ENCODE results near the gene BEAN1. TPM values are rescaled to one million over a fixed set of nuclear protein-coding genes. Genes with fewer than 3 reads are reported as not detected.

BEAN1 gene
- total RNA-seq, 1 donor, result not detected

DNA sequence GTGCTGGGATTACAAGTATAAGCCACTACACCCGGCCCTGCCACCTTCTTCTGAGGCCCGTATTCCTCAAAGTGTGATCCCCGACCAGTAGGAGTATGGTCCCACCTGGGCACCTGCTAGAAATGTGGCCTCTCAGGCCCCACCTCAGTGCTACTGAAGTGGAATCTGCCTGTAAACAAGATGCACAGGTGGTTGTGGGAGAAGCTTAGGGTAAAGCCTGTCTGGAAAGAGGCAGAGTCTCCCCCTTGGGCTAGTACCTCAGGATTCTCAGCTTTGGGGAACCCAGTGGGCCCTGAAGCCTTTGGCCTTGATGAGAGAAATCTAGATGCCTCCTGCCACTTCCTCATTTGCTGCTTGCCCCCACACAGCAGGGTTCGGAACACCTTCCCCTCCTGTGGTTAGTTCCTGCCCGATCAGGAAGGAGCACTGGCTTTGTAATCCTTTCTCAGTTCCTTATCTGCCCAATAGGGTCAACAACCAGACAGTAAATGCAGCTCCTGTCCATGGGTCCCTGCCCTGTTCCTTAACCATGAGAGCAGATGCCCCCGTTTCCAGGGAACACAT, 97.6 kb downstream of the BEAN1 start:
- Histone ChIP-seq H3K9me3 (ENCODE audit: low read depth, low read length) (no peaks in the 10 kb centered on the region), H3K4me3 (ENCODE audit: low read length) (no peak overlapping the region), H3K27me3 (ENCODE audit: insufficient read depth, low read length) (no peaks in the 10 kb centered on the region), H3K4me1 (ENCODE audit: insufficient read depth, low read length) (peaks cover 76% of the 10 kb centered on the region)

GRCh38 chr16:66525396-66526180, 98.5 kb downstream of the BEAN1 start:
- no peaks in the 10 kb centered on the region for H3K27me3 ChIP-seq (ENCODE audit: insufficient read depth, low read length)
- no peaks in the 10 kb centered on the region for H3K9me3 ChIP-seq (ENCODE audit: low read depth, low read length)
- H3K4me3 ChIP-seq (ENCODE audit: low read length), result no peak overlapping the region
- peaks cover 67% of the 10 kb centered on the region for H3K4me1 ChIP-seq (ENCODE audit: insufficient read depth, low read length)

- Histone ChIP-seq H3K9me3 (ENCODE audit: low read depth, low read length) (no peaks in the 10 kb centered on the region), H3K27me3 (ENCODE audit: insufficient read depth, low read length) (no peaks in the 10 kb centered on the region), H3K4me3 (ENCODE audit: low read length) (no peak overlapping the region), H3K4me1 (ENCODE audit: insufficient read depth, low read length) (peaks cover 40% of the 10 kb centered on the region)
These were observed 101.2 kb downstream of the BEAN1 start for GRCh38 chr16:66528294-66528693.

DNA sequence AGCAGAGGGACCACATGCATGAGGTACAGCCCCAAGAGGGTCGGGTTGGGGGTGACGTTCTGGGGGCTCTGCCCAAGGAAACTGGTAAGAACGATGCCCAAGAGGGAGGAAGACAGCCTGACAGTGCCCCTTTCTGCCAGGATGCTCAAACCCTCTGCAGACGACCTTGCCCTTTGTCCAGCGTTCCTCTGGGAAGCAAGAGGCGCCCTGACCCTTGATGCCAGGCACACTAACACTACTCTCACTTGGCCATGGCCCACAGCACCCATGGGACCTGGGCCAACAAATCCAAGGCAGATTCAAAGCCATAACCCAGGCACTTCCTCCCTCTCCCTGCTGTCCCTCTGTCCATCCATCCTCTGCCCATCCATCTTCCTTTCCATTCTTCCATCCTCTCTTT, 102.4 kb downstream of the BEAN1 start:
- no peaks in the 10 kb centered on the region for H3K27me3 ChIP-seq (ENCODE audit: insufficient read depth, low read length)
- H3K4me3 ChIP-seq (ENCODE audit: low read length), result no peak overlapping the region
- H3K9me3 ChIP-seq (ENCODE audit: low read depth, low read length), result no peaks in the 10 kb centered on the region
- peaks cover 28% of the 10 kb centered on the region for H3K4me1 ChIP-seq (ENCODE audit: insufficient read depth, low read length)

Other genes starting within 250 kb of the BEAN1 start
- gene CDH5, start 60.6 kb upstream of the BEAN1 start, total RNA-seq, result 0.42 TPM
- gene TK2, start 122.8 kb downstream of the BEAN1 start, total RNA-seq, result 8.8 TPM
- gene CKLF, start 125.3 kb downstream of the BEAN1 start, total RNA-seq, result 28.4 TPM
- 0.21 TPM for gene CMTM1, start 139.1 kb downstream of the BEAN1 start, total RNA-seq
- 0.52 TPM for gene CMTM2, start 152.2 kb downstream of the BEAN1 start, total RNA-seq
- gene CMTM3, start 177.4 kb downstream of the BEAN1 start, total RNA-seq, result 47.1 TPM